GM21717 (cell line): ENCODE data around the gene CAMK2G.
"Not testable (repeated sequence)": the region's sequence is repeated elsewhere in the genome, so short reads cannot be mapped to it uniquely, and the experiment has no call there.

Experiments
- ATAC-seq: cut with Tn5 transposase; IDR thresholded peaks from one replicate; pipeline ENCODE4 v1.9.1; 2021; ENCODE audit warnings: mild to moderate bottlenecking, moderate library complexity; ENCODE audit not compliant: unreplicated experiment

Gene CAMK2G

GRCh38 chr10:73905256-73906020 is 31.1 kb upstream of the CAMK2G start:
- no peak for ATAC-seq

DNA sequence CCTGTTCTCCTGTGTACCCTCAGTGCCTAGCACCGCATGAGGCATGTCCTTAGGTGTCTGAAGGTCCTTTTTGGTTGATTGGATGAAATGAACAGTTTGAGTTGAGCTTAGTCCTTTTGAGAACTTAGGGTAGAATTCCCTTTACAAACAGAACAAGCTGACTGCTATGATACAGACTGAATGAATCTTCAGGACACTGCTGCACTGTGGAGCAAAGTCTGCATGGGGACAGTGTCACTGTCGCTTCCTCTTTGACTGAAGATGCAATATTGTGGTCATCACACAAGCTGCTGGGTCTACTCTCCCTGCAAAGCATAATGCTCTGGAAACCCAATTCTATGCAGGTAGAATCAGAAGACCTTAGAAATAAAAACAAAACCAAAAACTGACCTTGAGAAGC is 28.0 kb upstream of the CAMK2G start:
- ATAC-seq, result no peak

GRCh38 chr10:73901261-73901660 is 26.9 kb upstream of the CAMK2G start:
- ATAC-seq, result no peak

- ATAC-seq, result no peak
These were observed 25.7 kb upstream of the CAMK2G start for GRCh38 chr10:73900064-73900463.

DNA sequence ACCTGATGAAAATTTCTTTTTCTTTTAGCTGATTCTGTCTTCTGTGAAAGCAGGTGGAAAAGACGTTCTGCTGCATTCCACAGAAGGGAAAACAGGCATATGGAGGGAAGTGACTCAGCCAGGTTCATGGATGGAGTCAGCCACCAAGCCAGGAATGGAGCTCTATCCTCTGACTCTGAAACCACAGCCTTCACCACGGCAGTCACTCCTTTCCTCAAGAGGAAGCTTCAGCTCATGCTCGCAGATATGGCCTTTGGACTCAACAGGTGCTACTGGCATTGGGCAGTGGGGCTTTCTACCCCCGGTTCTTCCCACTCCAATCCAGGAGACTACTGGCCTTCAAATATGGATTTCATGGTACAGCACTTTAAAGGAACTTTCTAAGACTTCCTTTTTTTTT is 25.1 kb upstream of the CAMK2G start:
- ATAC-seq, result no peak

DNA sequence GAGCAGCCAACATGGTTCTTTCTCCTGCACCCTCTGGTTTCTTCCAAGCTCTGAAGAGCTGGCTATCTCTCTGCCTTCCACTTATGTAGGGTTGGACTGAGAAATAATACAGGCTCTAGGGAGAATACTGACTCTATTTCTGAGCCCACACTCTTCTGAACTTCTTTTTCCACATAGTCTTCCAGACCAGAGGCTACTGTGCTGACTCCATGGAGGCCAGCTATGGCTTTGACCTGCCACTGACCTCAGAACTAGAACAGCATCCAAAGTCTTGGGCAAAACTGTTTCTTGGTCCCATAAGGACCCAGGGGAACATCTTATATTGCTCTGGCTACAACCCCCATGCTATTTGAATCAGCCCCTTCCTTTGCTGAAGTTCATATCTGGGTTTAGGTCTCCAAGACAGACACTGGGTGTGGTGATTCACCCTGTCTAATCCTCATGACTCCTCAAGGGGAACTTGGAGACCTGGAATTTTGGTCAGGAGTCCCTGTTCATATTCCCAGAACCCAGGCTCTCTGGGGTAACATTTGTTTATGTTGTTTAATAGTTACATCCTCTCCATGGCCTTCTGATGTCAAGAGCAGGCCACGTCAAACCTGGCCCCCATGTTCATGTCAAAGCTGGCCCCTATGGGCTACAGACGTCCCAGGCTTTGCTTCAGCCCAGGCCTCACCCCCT is 24.5 kb upstream of the CAMK2G start:
- no peak for ATAC-seq

DNA sequence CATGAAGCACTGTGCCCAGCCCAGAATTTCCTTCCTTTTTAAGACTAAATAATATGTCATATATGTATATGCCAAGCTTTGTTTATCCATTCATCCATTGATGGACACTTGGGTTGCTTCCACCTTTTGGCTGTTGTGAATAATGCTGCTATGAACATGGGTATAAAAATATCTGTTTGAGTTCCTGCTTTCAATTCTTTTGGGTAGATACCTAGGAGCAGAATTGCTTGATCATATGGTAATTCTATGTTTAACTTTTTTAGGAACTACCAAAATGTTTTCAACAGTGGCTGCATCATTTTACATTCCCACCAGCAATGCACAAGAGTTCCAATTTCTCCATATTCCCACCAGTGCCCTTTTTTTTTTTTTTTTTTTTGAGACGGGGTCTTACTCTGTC is 23.3 kb upstream of the CAMK2G start:
- ATAC-seq, result no peak

- ATAC-seq, result not testable (repeated sequence)
These were observed 21.0 kb upstream of the CAMK2G start for GRCh38 chr10:73895381-73895780.

GRCh38 chr10:73894245-73894971 is 20.1 kb upstream of the CAMK2G start:
- ATAC-seq, result no peak

DNA sequence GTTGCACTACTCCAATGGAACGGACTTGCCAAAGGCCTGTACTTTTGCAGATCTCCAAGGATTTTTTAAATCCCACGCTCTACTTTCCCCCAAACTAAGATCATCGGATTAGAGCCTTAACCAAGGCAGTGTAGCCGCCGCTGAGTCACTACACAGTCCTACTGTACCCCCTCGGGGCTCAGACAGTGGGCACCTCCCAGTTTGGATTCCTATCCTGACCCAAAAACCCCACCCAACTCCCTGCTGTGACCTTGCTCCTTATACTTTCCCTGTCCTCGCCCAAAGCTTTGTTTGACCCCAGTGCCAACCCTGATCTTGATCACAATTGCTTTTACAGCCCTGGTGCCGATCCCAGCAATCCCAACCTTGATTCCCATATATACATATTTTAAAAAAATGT is 19.1 kb upstream of the CAMK2G start:
- ATAC-seq, result no peak

- ATAC-seq, result no peak
These were observed 18.1 kb upstream of the CAMK2G start for GRCh38 chr10:73892310-73893030.

- ATAC-seq, result no peak
These were observed 17.2 kb upstream of the CAMK2G start for GRCh38 chr10:73891540-73891939.

DNA sequence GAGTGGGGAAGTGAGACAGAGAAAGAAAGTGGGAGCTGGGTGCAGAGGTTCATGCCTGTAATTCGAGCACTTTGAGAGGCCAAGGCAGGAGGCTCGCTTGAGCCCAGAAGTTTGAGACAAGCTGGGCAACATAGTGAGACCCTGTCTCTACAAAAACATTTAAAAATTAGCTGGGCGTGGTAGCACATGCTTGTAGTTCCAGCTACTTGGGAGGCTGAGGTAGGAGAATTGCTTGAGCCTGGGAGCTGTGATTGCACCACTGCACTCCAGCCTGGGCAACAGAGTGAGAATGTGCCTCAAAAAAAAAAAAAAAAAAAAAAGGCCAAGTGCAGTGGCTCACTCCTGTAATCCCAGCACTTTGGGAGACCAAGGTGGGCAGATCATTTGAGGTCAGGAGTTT is 16.5 kb upstream of the CAMK2G start:
- ATAC-seq, result not testable (repeated sequence)

GRCh38 chr10:73890261-73890660 is 15.9 kb upstream of the CAMK2G start:
- ATAC-seq, result no peak

DNA sequence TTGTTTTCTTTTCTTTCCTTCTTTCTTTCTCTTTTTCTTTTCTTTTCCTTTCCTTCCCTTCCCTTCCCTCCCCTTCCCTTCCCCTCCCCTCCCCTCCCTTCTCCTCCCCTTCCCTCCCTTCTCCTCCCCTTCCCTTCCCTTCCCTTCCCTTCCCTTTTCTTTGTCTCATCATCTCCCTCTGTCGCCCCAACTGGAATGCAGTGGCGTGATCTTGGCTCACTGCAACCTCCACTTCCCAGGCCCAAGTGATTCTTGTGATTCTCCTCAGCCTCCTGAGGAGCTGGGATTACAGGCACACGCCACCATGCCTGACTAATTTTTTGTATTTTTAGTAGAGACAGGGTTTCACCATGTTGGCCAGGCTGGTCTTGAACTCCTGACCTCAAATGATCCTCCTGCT is 15.1 kb upstream of the CAMK2G start:
- ATAC-seq, result not testable (repeated sequence)

DNA sequence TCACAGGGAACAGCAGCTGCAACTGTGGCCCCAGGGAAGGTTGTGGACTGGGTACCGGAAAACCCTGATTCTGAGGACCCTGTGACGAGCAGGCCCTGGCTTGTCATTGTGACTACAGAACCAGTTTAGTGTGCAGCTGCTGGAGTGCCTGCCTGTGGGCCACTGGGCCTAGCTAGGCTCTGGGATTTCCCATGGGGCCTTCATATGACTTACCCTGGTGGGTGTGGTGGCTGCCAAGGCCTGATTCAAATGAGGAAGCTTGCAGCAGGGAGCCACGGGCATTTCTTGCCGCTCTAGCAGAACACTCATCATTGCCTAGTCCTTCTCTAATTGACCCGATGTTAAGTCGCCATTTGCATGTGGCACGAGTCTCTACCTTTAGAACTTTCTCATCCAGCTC is 14.7 kb upstream of the CAMK2G start:
- peak; percentile 58 for ATAC-seq

GRCh38 chr10:73888514-73888913 is 14.2 kb upstream of the CAMK2G start:
- ATAC-seq, result peak; percentile 6

DNA sequence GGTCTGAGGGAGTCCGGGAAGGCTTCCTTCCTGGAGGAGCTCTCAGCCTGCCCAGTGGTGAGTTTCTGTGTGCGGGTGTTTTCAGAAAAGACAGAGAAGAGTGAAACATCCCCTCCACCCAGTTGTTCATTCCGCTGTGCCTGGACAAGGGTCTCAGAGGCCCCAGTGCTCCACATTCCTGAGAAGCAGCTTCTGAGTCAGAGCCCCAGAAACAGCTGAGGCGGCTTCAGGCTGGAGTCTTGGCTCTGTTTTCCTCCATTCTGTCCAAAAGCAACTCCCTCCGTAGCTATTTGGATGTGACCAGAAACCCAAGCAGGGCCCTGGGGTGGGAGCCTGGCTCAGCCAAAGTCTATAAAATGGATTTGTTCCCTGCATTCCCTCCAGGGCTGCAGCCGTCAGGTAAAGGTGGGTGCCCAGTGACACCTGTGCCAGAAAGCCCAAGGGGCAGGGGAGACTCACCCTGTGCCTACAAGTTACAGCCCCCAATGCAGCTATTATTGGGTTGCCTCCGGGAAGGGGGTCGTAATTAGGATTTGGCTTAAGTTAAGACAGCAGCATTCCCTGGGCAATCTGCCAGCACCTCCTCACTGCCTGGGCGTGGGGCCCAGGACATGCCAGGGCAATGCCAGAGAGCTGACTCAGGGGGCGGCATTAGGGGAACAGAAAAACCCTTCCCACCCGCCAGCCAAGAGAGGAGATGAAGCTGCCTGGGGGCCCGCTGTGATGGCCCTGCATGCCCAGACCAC is 13.1 kb upstream of the CAMK2G start:
- no peak for ATAC-seq

GRCh38 chr10:73886661-73887293 is 12.4 kb upstream of the CAMK2G start:
- ATAC-seq, result no peak

GRCh38 chr10:73886085-73886529 is 11.8 kb upstream of the CAMK2G start:
- peak; percentile 61 for ATAC-seq
